DOHH2 (cell line): Measurements from ENCODE around the gene STRA6.

Experiments
- H3F3A ChIP-seq: fragments of 200-600 bp; sonication (generic), shearing (Covaris generic); 2 replicates; pipeline ENCODE4 v1.6.0; 2016; ENCODE audit warnings: antibody characterized with exemption, mild to moderate bottlenecking; ENCODE audit not compliant: control insufficient read depth, insufficient read depth
- H3K27ac ChIP-seq: fragments of 200-600 bp; sonication (generic); 2 replicates; pipeline ENCODE4 v1.5.1; 2014; ENCODE audit warnings: low read depth, mild to moderate bottlenecking, low read length, moderate library complexity
- H3K27me3 ChIP-seq: fragments of 200-600 bp; sonication (generic); 2 replicates; pipeline ENCODE4 v1.6.1; 2014; ENCODE audit warnings: mild to moderate bottlenecking, low read length, mixed read lengths; ENCODE audit not compliant: control insufficient read depth
- H3K36me3 ChIP-seq: fragments of 200-600 bp; sonication (generic); 2 replicates; pipeline ENCODE4 v1.6.1; 2014; ENCODE audit warnings: mild to moderate bottlenecking, low read length, moderate library complexity, mixed read lengths; ENCODE audit not compliant: control insufficient read depth
- H3K4me1 ChIP-seq: fragments of 200-600 bp; sonication (generic); 2 replicates; pipeline ENCODE4 v1.6.1; 2014; ENCODE audit warnings: mild to moderate bottlenecking, low read length, mixed read lengths; ENCODE audit not compliant: control insufficient read depth
- H3K4me2 ChIP-seq: fragments of 200-600 bp; sonication (generic); 2 replicates; pipeline ENCODE4 v1.6.0; 2014; ENCODE audit warnings: mild to moderate bottlenecking, low read length, moderate library complexity
- H3K4me3 ChIP-seq: fragments of 200-600 bp; sonication (generic); 2 replicates; pipeline ENCODE4 v1.5.1; 2014; ENCODE audit warnings: mild to moderate bottlenecking, low read length, mixed read lengths
- H3K79me2 ChIP-seq: fragments of 200-600 bp; sonication (generic); 2 replicates; pipeline ENCODE4 v1.6.1; 2014; ENCODE audit warnings: mild to moderate bottlenecking, low read length, mixed read lengths; ENCODE audit not compliant: control insufficient read depth
- H3K9me2 ChIP-seq: fragments of 200-600 bp; sonication (generic); replicated peaks from 2 replicates; pipeline ENCODE4 v1.6.1; 2014; ENCODE audit warnings: mild to moderate bottlenecking, low read length, mixed read lengths; ENCODE audit not compliant: control insufficient read depth
- H3K9me3 ChIP-seq: fragments of 200-600 bp; sonication (generic); 2 replicates; pipeline ENCODE4 v1.6.1; 2014; ENCODE audit warnings: antibody characterized with exemption, low read length, mixed read lengths; ENCODE audit not compliant: control insufficient read depth, insufficient read depth
- H4K20me1 ChIP-seq: fragments of 200-600 bp; sonication (generic); 2 replicates; pipeline ENCODE4 v1.6.0; 2014; ENCODE audit warnings: low read depth, mild to moderate bottlenecking, antibody characterized with exemption, low read length, moderate library complexity; ENCODE audit not compliant: control insufficient read depth, insufficient read depth
- EZH2phosphoT487 ChIP-seq: fragments of 200-600 bp; sonication (generic); IDR thresholded peaks from 2 replicates; pipeline ENCODE4 v1.6.1; 2017; ENCODE audit warnings: borderline replicate concordance, mild to moderate bottlenecking, antibody characterized with exemption, low read length, moderate library complexity, mixed read lengths
- TF ChIP-seq, protein P1 (sequence below): fragments of 200-600 bp; sonication (generic); IDR thresholded peaks from one replicate; pipeline ENCODE4 v1.5.1; 2014; ENCODE audit warnings: antibody characterized with exemption, mild to moderate bottlenecking, low read depth, low read length; ENCODE audit not compliant: poor library complexity, severe bottlenecking

STRA6 gene

DNA sequence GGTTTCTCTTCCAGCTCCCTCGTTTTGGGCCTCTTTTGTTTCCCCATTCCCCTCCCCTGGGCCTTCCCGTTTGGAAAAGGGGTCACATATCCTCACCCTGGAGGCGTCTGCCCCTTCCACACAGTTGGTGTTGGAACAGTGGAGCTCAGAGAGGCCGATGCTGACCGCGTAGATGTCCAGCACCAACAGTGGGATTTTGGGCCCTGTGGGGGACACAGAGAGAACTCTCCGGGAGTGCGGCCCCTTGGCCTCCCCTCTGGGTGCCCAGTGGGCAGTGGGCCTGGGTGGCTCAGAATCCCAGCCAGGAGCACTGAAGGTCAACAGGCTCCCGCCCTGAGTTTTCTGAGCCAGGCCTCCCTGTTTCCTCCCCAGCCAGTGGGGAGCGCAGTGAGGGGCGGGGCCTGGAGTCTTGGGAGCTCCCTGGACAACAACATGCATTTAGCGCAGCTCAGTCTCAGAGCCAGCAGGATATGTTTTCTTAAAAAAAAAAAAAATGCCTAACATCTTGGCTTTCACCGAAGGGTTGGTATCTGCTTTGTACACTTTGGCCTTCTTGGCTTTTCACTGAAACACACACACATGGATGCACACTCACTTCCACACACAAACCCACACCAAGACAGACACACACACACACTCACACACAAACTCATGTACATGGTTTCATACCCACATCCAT lies 29.7 kb downstream of the STRA6 start:
- Histone ChIP-seq H3K9me2 (no peaks in the 10 kb centered on the region), H4K20me1 (no peaks in the 10 kb centered on the region), H3K27me3 (no peaks in the 10 kb centered on the region), H3K9me3 (no peaks in the 10 kb centered on the region), H3K79me2 (no peaks in the 10 kb centered on the region), H3K4me1 (no peaks in the 10 kb centered on the region), H3K4me2 (no peak overlapping the region), H3K27ac (no peak overlapping the region), H3K4me3 (no peak overlapping the region), H3K36me3 (no peaks in the 10 kb centered on the region), H3F3A (no peaks in the 10 kb centered on the region)
- TF ChIP-seq EZH2phosphoT487, result no peak
- TF ChIP-seq, protein P1, sequence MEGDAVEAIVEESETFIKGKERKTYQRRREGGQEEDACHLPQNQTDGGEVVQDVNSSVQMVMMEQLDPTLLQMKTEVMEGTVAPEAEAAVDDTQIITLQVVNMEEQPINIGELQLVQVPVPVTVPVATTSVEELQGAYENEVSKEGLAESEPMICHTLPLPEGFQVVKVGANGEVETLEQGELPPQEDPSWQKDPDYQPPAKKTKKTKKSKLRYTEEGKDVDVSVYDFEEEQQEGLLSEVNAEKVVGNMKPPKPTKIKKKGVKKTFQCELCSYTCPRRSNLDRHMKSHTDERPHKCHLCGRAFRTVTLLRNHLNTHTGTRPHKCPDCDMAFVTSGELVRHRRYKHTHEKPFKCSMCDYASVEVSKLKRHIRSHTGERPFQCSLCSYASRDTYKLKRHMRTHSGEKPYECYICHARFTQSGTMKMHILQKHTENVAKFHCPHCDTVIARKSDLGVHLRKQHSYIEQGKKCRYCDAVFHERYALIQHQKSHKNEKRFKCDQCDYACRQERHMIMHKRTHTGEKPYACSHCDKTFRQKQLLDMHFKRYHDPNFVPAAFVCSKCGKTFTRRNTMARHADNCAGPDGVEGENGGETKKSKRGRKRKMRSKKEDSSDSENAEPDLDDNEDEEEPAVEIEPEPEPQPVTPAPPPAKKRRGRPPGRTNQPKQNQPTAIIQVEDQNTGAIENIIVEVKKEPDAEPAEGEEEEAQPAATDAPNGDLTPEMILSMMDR, result no peak

GRCh38 chr15:74171965-74172541 lies 30.5 kb downstream of the STRA6 start:
- Histone ChIP-seq H3K27ac (no peak overlapping the region), H4K20me1 (no peaks in the 10 kb centered on the region), H3K9me2 (no peaks in the 10 kb centered on the region), H3K4me1 (no peaks in the 10 kb centered on the region), H3K4me2 (no peak overlapping the region), H3K9me3 (no peaks in the 10 kb centered on the region), H3K36me3 (no peaks in the 10 kb centered on the region), H3K27me3 (no peaks in the 10 kb centered on the region), H3K79me2 (no peaks in the 10 kb centered on the region), H3F3A (no peaks in the 10 kb centered on the region), H3K4me3 (no peak overlapping the region)
- no peak for TF ChIP-seq EZH2phosphoT487
- TF ChIP-seq, protein P1, result no peak

DNA sequence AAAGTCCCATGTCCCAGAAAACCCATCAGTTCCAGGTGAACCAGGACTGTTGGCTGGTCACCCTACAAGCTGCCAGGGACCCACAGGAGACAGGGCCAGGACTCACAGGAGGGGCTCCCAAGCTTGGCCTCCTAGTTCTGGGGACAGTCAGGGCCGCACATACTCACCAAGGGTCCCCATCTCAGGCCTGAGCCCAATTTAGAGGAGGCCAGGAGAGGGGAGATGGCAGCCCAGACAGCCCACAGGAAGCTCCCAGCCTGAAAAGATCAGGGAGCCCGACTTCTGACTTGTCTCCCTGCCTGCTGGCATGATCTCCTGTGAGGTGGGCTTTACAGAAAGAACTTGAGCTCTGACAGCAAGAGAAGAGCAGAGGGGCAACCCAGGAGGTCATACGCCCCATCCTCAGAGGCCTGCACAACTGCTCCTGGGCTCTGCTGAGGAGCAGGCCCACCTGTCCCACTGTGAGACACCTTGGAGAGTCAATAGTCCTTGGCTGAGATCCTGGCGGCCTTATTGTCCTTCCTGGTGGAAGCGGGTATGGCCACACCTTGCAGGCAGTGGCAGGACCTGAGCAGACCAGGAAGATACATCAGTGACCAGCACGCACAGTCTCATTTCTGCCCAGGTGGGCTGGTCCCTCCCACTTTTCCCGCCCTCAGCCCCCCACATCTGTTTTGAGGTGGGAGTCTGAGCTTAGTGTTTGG lies 31.6 kb downstream of the STRA6 start:
- no peaks in the 10 kb centered on the region for H3F3A ChIP-seq
- H3K9me3 ChIP-seq, result no peaks in the 10 kb centered on the region
- no peaks in the 10 kb centered on the region for H3K36me3 ChIP-seq
- no peak overlapping the region for H3K27ac ChIP-seq
- no peaks in the 10 kb centered on the region for H3K4me1 ChIP-seq
- no peak overlapping the region for H3K4me3 ChIP-seq
- no peaks in the 10 kb centered on the region for H3K27me3 ChIP-seq
- no peaks in the 10 kb centered on the region for H3K79me2 ChIP-seq
- no peak overlapping the region for H3K4me2 ChIP-seq
- no peaks in the 10 kb centered on the region for H4K20me1 ChIP-seq
- no peaks in the 10 kb centered on the region for H3K9me2 ChIP-seq
- TF ChIP-seq, protein P1, result no peak
- TF ChIP-seq EZH2phosphoT487, result no peak
